ENCODE measurements around the gene NISCH.

NISCH gene

DNA sequence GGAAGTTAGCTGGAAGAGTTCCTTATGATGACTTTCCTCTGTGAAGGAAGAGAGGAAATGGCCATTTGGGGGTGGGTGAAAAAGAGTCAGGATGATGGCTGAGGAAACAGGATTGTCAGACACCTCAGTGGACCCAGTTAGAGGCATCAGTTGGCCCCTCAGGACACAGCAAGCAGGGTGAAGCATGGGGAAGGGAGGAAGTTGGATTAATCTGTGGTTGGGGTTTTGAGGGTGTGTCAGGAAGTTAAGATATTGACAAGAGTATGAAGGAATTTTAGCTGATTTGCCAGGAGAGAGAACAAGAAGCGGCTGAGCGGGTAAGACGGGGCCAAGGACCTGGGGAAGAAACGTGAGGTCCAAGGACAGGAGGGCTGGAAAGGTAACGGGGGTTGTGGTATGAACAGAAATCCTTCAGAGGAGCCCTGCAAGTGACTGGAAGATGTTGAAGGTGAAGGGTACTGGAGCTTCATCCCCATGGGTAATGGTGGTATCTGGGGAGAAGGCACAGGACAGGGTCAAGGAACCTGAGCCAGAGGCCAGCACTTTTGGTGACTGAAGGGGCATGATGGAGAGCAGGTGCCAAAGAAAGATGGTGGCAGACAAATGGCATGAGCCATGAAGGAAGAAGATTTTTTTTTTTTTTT, 83.7 kb downstream of the NISCH start:
- no peak for DNase-seq (ENCODE audit: low spot score)

DNA sequence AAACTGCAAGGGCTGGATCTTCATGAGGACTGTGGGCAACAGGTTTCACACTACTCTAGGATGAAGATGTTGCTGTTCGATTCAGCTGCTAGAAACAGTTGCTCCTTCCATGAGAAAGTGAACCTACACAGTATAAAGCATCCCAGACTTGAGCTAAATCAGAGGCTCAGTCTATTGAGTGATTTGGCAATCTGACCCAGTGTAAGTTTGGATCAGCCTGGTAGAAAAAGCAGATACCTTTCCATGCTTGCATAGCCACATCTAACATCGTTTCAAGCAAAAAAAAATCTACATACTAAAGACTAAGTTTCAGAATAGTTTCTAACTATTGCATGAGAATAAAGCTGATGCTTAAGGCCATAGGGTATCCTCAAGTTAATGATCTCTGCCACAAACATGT, 85.6 kb downstream of the NISCH start:
- DNase-seq (ENCODE audit: low spot score): no peak
